ENCODE measurements around the gene LTO1.

- no peak for TF ChIP-seq CTCF (conservative IDR thresholded peaks at IDR 0.05; ENCODE audit: low read depth, low read length)
- no peak for TF ChIP-seq EZH2 (IDR thresholded peaks at IDR 0.05; ENCODE audit: low read length, unreplicated experiment)
Observed at GRCh38 chr11:69647761-69648497, 27.2 kb downstream of the LTO1 start.

Measured in PC-3 (cell line).